ENCODE data around the gene IMMP2L.

Gene IMMP2L

GRCh38 chr7:110835849-110836248 lies 726.4 kb downstream of the IMMP2L start:
- no peak for DNase-seq

- no peak for DNase-seq
These were observed 727.1 kb downstream of the IMMP2L start for GRCh38 chr7:110835218-110835617.

- no peak for DNase-seq
These were observed 730.9 kb downstream of the IMMP2L start for GRCh38 chr7:110831419-110831818.

- no peak for DNase-seq
These were observed 731.5 kb downstream of the IMMP2L start for GRCh38 chr7:110830778-110831177.

GRCh38 chr7:110827936-110828335 lies 734.4 kb downstream of the IMMP2L start:
- DNase-seq, result no peak

GRCh38 chr7:110827287-110827855 lies 734.9 kb downstream of the IMMP2L start:
- DNase-seq, result no peak

- DNase-seq, result no peak
These were observed 748.3 kb downstream of the IMMP2L start for GRCh38 chr7:110813986-110814385.

- no peak for DNase-seq
These were observed 752.5 kb downstream of the IMMP2L start for GRCh38 chr7:110809832-110810231.

GRCh38 chr7:110808361-110808760 lies 753.9 kb downstream of the IMMP2L start:
- no peak for DNase-seq

GRCh38 chr7:110804501-110804900 lies 757.8 kb downstream of the IMMP2L start:
- DNase-seq, result no peak

GRCh38 chr7:110803602-110804143 lies 758.6 kb downstream of the IMMP2L start:
- DNase-seq, result no peak

GRCh38 chr7:110801502-110801901 lies 760.8 kb downstream of the IMMP2L start:
- no peak for DNase-seq

- no peak for DNase-seq
These were observed 761.3 kb downstream of the IMMP2L start for GRCh38 chr7:110800984-110801383.

GRCh38 chr7:110797656-110798055 lies 764.6 kb downstream of the IMMP2L start:
- DNase-seq, result no peak

- DNase-seq, result no peak
These were observed 771.3 kb downstream of the IMMP2L start for GRCh38 chr7:110790992-110791391.

- DNase-seq, result peak in 1 of 2 experiments; percentile 61
These were observed 775.8 kb downstream of the IMMP2L start for GRCh38 chr7:110786328-110786965.

GRCh38 chr7:110784749-110785148 lies 777.5 kb downstream of the IMMP2L start:
- DNase-seq, result no peak

- DNase-seq, result no peak
These were observed 781.6 kb downstream of the IMMP2L start for GRCh38 chr7:110780712-110781111.

GRCh38 chr7:110779339-110779738 lies 783.0 kb downstream of the IMMP2L start:
- no peak for DNase-seq

GRCh38 chr7:110775046-110775445 lies 787.2 kb downstream of the IMMP2L start:
- no peak for DNase-seq

GRCh38 chr7:110774071-110774470 lies 788.2 kb downstream of the IMMP2L start:
- DNase-seq, result no peak

GRCh38 chr7:110772615-110773014 lies 789.7 kb downstream of the IMMP2L start:
- DNase-seq, result no peak

GRCh38 chr7:110771717-110772116 lies 790.6 kb downstream of the IMMP2L start:
- DNase-seq, result no peak

GRCh38 chr7:110767550-110768110 lies 794.7 kb downstream of the IMMP2L start:
- DNase-seq, result no peak

Data from NCI-H1930 (cell line).